HepG2 (cell line): ENCODE results near the gene MIA. TPM values are rescaled to one million over a fixed set of nuclear protein-coding genes. Genes with fewer than 3 reads are reported as not detected.

Source experiments
- ATAC-seq: fragments of 200-7000 bp; cut with Tn5 transposase; 3 replicates; pipeline ENCODE4 v1.9.1; 2020; ENCODE audit warnings: mild to moderate bottlenecking, moderate library complexity
- BruUV-seq: library from RNA; stranded (reverse); fragments of 400-500 nt; replicated peaks from 2 replicates; lab custom pipeline; 2021; lab: Mats Ljungman, UMichigan
- CTCF ChIA-PET: fragments of 300-600 bp; formaldehyde crosslinking; extraction: SDS; loops from one replicate; lab custom pipeline; 2021; ENCODE audit warnings: low total read pairs, inconsistent platforms, low intra/inter-chr PET ratio; lab: Yijun Ruan, JAX
- POLR2A ChIA-PET: fragments of 350-600 bp; sonication (Branson Sonifier 250); formaldehyde crosslinking; loops from one replicate; lab custom pipeline; 2020; ENCODE audit warnings: antibody characterized with exemption, inconsistent platforms; lab: Yijun Ruan, JAX
- DNase-seq: peaks from one replicate; pipeline ENCODE4 v3.0.0-alpha.2; 2015; ENCODE audit warnings: low spot score
- FAIRE-seq: peaks from 3 replicates; lab custom pipeline; 2011; peaks lifted over from hg19 to GRCh38; lab: Jason Lieb, UNC
- H2AFZ ChIP-seq: one replicate; pipeline ENCODE4 v1.6.1; 2011; ENCODE audit warnings: low read length, inconsistent platforms
- H3K27ac ChIP-seq: fragments of 300-600 bp; 3 replicates; pipeline ENCODE4 v1.8.0; 2011; ENCODE audit warnings: mixed run types, mild to moderate bottlenecking, mixed read lengths, low read length, inconsistent platforms; ENCODE audit not compliant: insufficient read depth; ENCODE audit errors: extremely low read length
- H3K27me3 ChIP-seq, 2 experiments: fragments of 200-600 bp in 1 of 2; 2 replicates in 1 of 2; 3 replicates in 1 of 2; pipeline versions ENCODE4 v1.6.0 to v1.8.0; 2011; ENCODE audit warnings: low read length in 2 of 2, mild to moderate bottlenecking in 2 of 2, moderate library complexity in 2 of 2, inconsistent platforms in 1 of 2; ENCODE audit not compliant: insufficient read depth in 2 of 2, control insufficient read depth in 1 of 2
- H3K36me3 ChIP-seq, 2 experiments: fragments of 200-600 bp in 1 of 2; replicated peaks in 1 of 2; 2 replicates in 1 of 2; 3 replicates in 1 of 2; pipeline versions ENCODE4 v1.5.1 to v1.8.0; 2011; ENCODE audit warnings: low read length in 2 of 2, inconsistent platforms in 1 of 2; ENCODE audit not compliant: insufficient read depth in 2 of 2, control insufficient read depth in 1 of 2
- H3K4me1 ChIP-seq: 2 replicates; pipeline ENCODE4 v1.5.1; 2012; ENCODE audit warnings: low read length, inconsistent platforms; ENCODE audit not compliant: insufficient read depth
- H3K4me2 ChIP-seq: 2 replicates; pipeline ENCODE4 v1.6.0; 2011; ENCODE audit warnings: low read depth, low read length, inconsistent platforms
- H3K4me3 ChIP-seq, 3 experiments: fragments of 200-600 bp in 1 of 3; sonication (generic), shearing (Covaris generic) in 1 of 3; replicated peaks in 1 of 3; 2 replicates each; pipeline ENCODE4 v1.5.1; 2011 to 2016; ENCODE audit warnings: low read length in 3 of 3, inconsistent platforms in 2 of 3, low read depth in 2 of 3, mild to moderate bottlenecking in 2 of 3, control low read depth in 1 of 3, mixed read lengths in 1 of 3; ENCODE audit not compliant: insufficient read depth in 1 of 3
- H3K79me2 ChIP-seq: one replicate; pipeline ENCODE4 v1.6.1; 2011; ENCODE audit warnings: low read length, inconsistent platforms; ENCODE audit not compliant: insufficient read depth
- H3K9ac ChIP-seq: 2 replicates; pipeline ENCODE4 v1.6.0; 2011; ENCODE audit warnings: mild to moderate bottlenecking, low read depth, low read length, inconsistent platforms; ENCODE audit not compliant: insufficient read depth
- H3K9me3 ChIP-seq: 2 replicates; pipeline ENCODE4 v1.5.1; 2012; ENCODE audit warnings: mild to moderate bottlenecking, low read length
- H4K20me1 ChIP-seq: 2 replicates; pipeline ENCODE4 v1.6.0; 2011; ENCODE audit warnings: inconsistent platforms, mild to moderate bottlenecking, low read length, moderate library complexity; ENCODE audit not compliant: insufficient read depth
- HMG20A ChIP-seq: IDR thresholded peaks from 2 replicates; pipeline ENCODE4 v1.6.1; 2016; ENCODE audit warnings: borderline replicate concordance
- KDM6A ChIP-seq: IDR thresholded peaks from 2 replicates; pipeline ENCODE4 v1.6.1; 2016; ENCODE audit warnings: low read depth
- NFE2 ChIP-seq: sonication (generic); formaldehyde crosslinking; IDR thresholded peaks from 2 replicates; pipeline ENCODE4 v1.4.0; 2020; ENCODE audit warnings: missing genetic modification reagents
- ZNF282 ChIP-seq: fragments of 450-650 bp; IDR thresholded peaks from 2 replicates; pipeline ENCODE4 v1.6.1; 2018; ENCODE audit not compliant: partially characterized antibody
- ZNF788 ChIP-seq: sonication (generic); formaldehyde crosslinking; IDR thresholded peaks from 2 replicates; pipeline ENCODE4 v1.5.0; 2020; ENCODE audit warnings: mild to moderate bottlenecking, missing genetic modification reagents, borderline replicate concordance
- WGBS: methylation state at CpG from one replicate; pipeline ENCODE4 v1.1.6; 2017; ENCODE audit warnings: low lambda C conversion rate; 5-methylcytosine and 5-hydroxymethylcytosine counted together
- in situ Hi-C: cut with HindIII; loops from 2 replicates; pipeline ENCODE4 v1.10.0; 2017; ENCODE audit warnings: low pct_unique_long_range_greater_than_20kb; ENCODE audit not compliant: extremely low pct_ligation_motif_present
- intact Hi-C: fragments of 100-400 bp; cut with micrococcal nuclease; formaldehyde crosslinking; loops from one replicate; pipeline ENCODE4 v1.10.0; 2022; ENCODE audit not compliant: unreplicated experiment
- polyA plus RNA-seq, 8 experiments: library from polyadenylated mRNA; depleted of rRNA in 3 of 8; stranded (reverse) in 7 of 8; unstranded in 1 of 8; fragments of >200 nt; fragmentation: Illumina TruSeq in 4 of 8; extraction: Trizol in 4 of 8; gene quantifications; 2 replicates each; pipeline versions ENCODE4 v1.2.1 to v1.2.3, GENCODE V29; 2011 to 2016; ENCODE audit warnings: low read depth in 4 of 8, missing spikeins in 1 of 8, mixed read lengths in 1 of 8; ENCODE audit not compliant: insufficient read depth in 1 of 8
- total RNA-seq, 5 experiments: library from RNA; depleted of rRNA; stranded (reverse); fragments of >200 nt; fragmentation: Illumina TruSeq; extraction: Trizol; gene quantifications; 2 replicates each; pipeline ENCODE4 v1.2.3, GENCODE V29; 2016; ENCODE audit warnings: low read depth in 1 of 5
- TF ChIP-seq, protein P1 (sequence below): IDR thresholded peaks from 2 replicates; pipeline ENCODE4 v1.6.1; 2016; ENCODE audit warnings: mild to moderate bottlenecking, missing biosample characterization, missing genetic modification reagents
- TF ChIP-seq, protein P2 (sequence below), 2 experiments: fragments of 450-650 bp in 1 of 2; sonication (generic) in 1 of 2; formaldehyde crosslinking in 1 of 2; IDR thresholded peaks; 2 replicates each; pipeline versions ENCODE4 v1.6.1 to v1.8.0; 2016 to 2022; ENCODE audit warnings: antibody characterized with exemption in 1 of 2, mild to moderate bottlenecking in 1 of 2, missing genetic modification reagents in 1 of 2

MIA gene
- total and polyA plus RNA-seq, 2 of the 13 experiments (the other 11 are each of a cell fraction or from before 2014, with no cell fraction given): 0.61 TPM; not detected in 1

DNA sequence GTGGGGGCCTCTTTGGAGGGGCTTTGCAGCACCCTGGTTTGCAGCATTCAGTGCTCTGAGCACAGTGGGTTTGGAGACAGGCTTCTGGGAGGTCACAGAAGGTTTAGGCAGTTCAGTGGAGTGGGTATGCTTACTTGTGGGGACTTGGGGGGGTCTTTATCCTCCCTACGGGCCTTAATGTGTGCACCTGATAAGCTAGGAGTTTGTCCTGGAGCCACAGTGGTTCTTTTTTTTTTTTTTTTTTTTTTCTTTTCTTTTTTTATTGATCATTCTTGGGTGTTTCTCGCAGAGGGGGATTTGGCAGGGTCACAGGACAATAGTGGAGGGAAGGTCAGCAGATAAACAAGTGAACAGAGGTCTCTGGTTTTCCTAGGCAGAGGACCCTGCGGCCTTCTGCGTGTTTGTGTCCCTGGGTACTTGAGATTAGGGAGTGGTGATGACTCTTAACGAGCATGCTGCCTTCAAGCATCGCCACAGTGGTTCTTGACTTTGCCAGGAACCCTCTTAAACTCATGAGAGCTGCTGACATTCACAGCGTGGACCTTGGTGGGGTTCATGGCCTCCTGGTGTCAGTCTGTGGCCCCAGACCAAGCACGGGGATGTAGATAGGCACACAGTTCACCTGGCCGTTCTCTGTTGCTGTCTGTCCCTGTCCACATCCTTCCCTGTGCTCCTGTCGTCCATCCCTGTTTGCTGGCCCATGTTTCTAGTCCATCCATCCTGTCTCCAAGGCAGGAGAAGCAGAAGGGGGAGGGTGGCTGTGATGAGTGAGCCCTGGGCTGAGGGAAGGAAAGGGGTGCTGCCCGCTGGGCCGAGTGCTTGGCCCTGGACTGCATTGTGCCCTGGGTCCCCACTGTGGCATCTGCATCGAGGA is 26.3 kb downstream of the MIA start:
- Histone ChIP-seq H3K79me2 (peaks cover 34% of the 10 kb centered on the region), H3K9ac (no peak overlapping the region), H3K27me3 (no peaks in the 10 kb centered on the region; a peak in 2 of 5 replicates), H2AFZ (no peak overlapping the region), H3K27ac (no peak overlapping the region)
- intact Hi-C loops: no loop called here
- TF ChIP-seq ZNF788 (CRISPR knock-in tag) (no peak), NFE2 (CRISPR knock-in tag) (no peak), HMG20A (no peak), ZNF282 (no peak), KDM6A (CRISPR knock-in tag) (no peak)
- TF ChIP-seq, protein P1, sequence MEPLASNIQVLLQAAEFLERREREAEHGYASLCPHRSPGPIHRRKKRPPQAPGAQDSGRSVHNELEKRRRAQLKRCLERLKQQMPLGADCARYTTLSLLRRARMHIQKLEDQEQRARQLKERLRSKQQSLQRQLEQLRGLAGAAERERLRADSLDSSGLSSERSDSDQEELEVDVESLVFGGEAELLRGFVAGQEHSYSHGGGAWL (CRISPR knock-in tag): no peak
- TF ChIP-seq, protein P2, sequence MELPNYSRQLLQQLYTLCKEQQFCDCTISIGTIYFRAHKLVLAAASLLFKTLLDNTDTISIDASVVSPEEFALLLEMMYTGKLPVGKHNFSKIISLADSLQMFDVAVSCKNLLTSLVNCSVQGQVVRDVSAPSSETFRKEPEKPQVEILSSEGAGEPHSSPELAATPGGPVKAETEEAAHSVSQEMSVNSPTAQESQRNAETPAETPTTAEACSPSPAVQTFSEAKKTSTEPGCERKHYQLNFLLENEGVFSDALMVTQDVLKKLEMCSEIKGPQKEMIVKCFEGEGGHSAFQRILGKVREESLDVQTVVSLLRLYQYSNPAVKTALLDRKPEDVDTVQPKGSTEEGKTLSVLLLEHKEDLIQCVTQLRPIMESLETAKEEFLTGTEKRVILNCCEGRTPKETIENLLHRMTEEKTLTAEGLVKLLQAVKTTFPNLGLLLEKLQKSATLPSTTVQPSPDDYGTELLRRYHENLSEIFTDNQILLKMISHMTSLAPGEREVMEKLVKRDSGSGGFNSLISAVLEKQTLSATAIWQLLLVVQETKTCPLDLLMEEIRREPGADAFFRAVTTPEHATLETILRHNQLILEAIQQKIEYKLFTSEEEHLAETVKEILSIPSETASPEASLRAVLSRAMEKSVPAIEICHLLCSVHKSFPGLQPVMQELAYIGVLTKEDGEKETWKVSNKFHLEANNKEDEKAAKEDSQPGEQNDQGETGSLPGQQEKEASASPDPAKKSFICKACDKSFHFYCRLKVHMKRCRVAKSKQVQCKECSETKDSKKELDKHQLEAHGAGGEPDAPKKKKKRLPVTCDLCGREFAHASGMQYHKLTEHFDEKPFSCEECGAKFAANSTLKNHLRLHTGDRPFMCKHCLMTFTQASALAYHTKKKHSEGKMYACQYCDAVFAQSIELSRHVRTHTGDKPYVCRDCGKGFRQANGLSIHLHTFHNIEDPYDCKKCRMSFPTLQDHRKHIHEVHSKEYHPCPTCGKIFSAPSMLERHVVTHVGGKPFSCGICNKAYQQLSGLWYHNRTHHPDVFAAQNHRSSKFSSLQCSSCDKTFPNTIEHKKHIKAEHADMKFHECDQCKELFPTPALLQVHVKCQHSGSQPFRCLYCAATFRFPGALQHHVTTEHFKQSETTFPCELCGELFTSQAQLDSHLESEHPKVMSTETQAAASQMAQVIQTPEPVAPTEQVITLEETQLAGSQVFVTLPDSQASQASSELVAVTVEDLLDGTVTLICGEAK (IDR thresholded peaks at IDR 0.05): peak; percentile 15; the same call in 1 of the 2 replicates
- TF ChIP-seq, protein P2 (CRISPR knock-in tag; IDR thresholded peaks at IDR 0.05): no peak
- TF ChIP-seq, all 625 proteins: peak for 1
- in situ Hi-C loops: no loop called here
- H4K20me1 ChIP-seq: peaks cover 2% of the 10 kb centered on the region; the same call in 1 of the 2 replicates
- peaks cover 4 to 12% of the 10 kb centered on the region in 2 experiments; a peak in 2 of 5 replicates for H3K36me3 ChIP-seq
- ChIA-PET CTCF (no interaction called here), POLR2A (interaction anchor here (1.5 to 5.0 kb wide), 3 partner anchors 24 to 85 kb away, joined by 3 to 28 read pairs (median 4); partner anchors contain the start of genes ACTMAP, COQ8B, ITPKC and RAB4B)
- DNase-seq (no peak), ATAC-seq (no peak), FAIRE-seq (no peak)
- no peak overlapping the region; a peak in 1 of 6 replicates for H3K4me3 ChIP-seq
- 77% methylated on average over 10 of the region's 13 CpGs for WGBS
- H3K4me1 ChIP-seq: peaks cover 66% of the 10 kb centered on the region
- no peaks in the 10 kb centered on the region for H3K9me3 ChIP-seq
- H3K4me2 ChIP-seq: peak overlapping the region; percentile 37; the same call in 1 of the 2 replicates
- TSS peak; percentile 69 for BruUV-seq
